GM21825 (cell line): ENCODE data around the gene TSHZ2.
"Not testable (repeated sequence)": the region's sequence is repeated elsewhere in the genome, so short reads cannot be mapped to it uniquely, and the experiment has no call there.

Experiments
- ATAC-seq: cut with Tn5 transposase; IDR thresholded peaks from one replicate; pipeline ENCODE4 v1.9.1; 2021; ENCODE audit warnings: mild to moderate bottlenecking, moderate library complexity; ENCODE audit not compliant: unreplicated experiment

The TSHZ2 gene

GRCh38 chr20:53024653-53025052 lies 52.5 kb downstream of the TSHZ2 start:
- not testable (repeated sequence) for ATAC-seq

DNA sequence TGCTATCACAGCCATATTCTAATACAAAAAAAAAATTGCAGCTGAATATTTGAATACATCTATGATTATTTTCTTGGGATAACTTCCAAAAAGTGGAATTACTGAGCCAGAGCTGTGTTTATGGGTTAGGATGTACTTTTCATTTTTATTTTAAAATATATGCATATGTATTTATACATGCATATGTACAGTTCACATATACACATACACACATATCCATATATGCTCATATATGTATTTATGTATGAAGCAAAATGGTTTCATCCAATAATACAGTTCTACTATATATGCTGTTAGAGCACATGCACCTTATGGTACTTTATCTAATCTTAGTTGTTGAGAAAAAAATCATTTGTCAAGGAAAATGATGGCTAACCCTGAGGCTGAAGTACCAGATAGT lies 54.9 kb downstream of the TSHZ2 start:
- ATAC-seq, result no peak

GRCh38 chr20:53028337-53029007 lies 56.3 kb downstream of the TSHZ2 start:
- no peak for ATAC-seq

- ATAC-seq, result no peak
Observed at GRCh38 chr20:53030061-53030460, 57.9 kb downstream of the TSHZ2 start.

DNA sequence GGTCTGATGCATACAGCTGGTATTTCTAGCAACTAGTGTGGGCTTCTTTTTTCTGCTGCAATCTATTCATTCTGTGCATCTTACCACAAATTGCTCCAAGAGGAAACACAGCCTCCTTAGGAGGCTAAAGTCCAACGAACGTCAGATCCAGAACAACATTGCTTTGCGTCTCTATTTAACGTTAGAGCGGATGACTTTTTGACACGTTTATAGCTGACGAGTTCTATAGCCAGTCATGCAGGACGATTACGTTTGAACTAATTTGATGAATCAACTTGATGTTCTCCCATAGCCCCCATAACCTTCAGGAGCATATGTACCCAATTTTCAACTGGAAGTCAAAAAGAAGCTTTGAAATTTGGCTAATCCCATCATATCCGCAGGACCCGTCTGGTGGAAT lies 59.9 kb downstream of the TSHZ2 start:
- ATAC-seq, result no peak

GRCh38 chr20:53032478-53032932 lies 60.3 kb downstream of the TSHZ2 start:
- no peak for ATAC-seq

- no peak for ATAC-seq
Observed at GRCh38 chr20:53033176-53033575, 61.0 kb downstream of the TSHZ2 start.

DNA sequence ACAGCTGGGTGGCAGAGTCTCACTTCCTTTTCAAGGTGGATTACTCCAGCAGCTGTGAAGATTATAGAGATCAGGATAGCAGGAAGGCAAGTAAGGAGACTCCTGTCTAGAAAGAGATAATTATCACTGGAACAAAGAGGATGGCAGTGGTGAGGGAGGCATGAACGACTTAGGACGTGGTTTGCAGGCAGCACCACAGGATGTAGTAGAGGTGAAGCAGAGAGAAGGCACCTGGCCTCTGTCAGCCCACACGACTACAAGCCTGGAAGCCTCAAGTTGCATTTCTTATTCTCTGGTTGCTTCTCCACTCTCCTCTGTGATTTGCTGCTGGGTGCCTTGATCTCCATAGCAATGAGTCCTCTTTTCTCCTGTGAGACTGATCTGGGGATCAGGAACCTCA lies 62.7 kb downstream of the TSHZ2 start:
- no peak for ATAC-seq

DNA sequence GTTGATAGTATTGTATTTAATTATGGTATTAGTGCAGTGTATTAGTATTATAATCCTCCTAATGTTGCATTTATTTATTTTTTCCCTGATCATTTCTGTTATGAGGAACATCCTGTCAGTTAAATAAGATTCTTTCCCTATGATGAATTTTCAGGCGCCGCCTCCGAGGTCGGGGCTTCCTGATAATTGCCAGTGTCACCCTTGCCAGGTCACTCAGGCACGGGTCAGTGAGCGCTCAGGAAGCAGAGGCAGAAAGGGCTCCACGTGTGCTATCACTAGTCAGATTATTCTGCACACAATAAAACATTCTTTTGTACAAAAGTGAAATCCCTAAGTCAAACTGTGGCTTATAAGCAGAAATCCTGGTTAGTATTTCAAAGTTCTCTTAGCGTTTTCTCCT lies 64.8 kb downstream of the TSHZ2 start:
- no peak for ATAC-seq

GRCh38 chr20:53037621-53038020 lies 65.5 kb downstream of the TSHZ2 start:
- no peak for ATAC-seq

DNA sequence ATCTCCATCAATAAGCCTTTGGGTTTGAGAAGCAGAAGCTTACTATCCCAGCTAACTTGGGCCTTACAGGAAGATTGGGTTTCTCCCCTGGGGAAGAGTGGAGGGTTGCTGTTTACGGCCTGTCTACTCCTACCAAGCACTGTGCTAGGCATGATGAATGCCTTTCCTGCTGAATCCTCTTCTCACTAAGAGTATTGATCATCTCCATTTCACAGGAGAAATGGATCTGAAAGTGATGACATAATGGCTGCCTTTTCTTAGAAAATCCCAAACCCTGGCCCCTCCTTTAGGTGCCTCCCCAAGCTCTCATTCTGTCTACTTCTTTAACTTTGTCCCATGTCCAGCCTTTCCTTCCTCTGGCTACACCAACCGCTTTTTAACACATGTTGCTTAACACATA lies 66.1 kb downstream of the TSHZ2 start:
- no peak for ATAC-seq

DNA sequence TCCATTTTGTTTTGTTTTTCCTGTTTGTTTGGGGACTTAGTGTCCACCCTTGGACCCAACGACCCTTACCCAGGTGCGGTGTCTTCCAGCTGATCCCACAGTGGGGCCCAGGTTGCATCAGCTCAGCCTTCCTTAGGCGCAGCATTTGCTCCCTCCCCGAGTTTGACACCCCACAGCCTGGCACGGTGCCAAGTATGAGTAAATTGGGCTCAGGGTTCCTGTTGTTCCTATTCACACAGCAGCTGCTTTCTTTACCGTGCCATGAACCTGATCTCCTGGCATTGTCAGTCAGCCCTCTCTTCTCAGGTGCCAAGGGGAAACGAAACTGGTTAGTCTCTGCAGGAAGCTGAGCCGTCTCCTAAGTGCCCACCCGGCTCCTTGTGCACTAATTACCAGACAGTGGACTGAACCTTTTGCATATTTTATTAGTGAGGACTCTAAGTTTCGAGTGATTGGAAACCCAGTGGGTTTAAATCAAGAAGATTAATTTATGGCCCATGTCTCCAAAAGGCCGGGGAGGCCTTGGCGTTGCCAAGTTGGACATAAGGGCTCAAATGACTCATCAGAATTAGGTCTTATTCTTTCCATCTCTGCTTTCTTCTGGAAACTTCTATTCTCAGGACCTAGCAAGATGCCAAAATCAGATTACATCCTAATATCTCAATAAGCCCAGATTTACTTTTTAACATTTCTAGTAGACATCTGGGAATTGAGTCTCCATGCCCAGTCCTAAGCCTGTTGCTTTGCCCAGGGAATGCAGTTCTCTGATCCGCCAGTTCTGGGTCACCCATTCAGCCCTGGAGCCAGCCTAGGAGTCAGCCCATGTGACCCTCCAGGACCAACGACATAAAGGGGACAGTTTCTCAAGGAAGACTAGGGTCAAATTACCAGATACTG lies 68.8 kb downstream of the TSHZ2 start:
- ATAC-seq, result no peak

- no peak for ATAC-seq
Observed at GRCh38 chr20:53042521-53042920, 70.4 kb downstream of the TSHZ2 start.

DNA sequence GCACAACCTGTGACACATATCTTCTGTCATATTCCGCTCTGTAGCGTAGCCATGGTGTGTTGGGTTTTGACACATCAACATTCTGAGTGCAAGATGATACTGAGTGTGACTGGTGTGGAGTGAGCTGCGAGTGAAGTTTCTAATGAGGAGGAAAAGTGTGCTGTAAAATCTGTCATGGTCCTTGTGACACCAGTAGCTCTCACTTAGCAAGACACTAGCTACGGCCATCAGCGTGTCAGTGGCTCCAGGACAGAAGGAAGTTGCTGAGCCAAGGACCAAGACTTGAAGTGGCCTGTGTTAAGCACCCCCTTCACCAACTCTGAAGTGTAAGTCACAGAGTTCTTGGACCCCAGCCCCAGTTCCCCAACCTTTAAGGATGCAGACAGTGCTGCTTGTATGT lies 72.1 kb downstream of the TSHZ2 start:
- ATAC-seq, result no peak

- ATAC-seq, result no peak
Observed at GRCh38 chr20:53045941-53046340, 73.8 kb downstream of the TSHZ2 start.

DNA sequence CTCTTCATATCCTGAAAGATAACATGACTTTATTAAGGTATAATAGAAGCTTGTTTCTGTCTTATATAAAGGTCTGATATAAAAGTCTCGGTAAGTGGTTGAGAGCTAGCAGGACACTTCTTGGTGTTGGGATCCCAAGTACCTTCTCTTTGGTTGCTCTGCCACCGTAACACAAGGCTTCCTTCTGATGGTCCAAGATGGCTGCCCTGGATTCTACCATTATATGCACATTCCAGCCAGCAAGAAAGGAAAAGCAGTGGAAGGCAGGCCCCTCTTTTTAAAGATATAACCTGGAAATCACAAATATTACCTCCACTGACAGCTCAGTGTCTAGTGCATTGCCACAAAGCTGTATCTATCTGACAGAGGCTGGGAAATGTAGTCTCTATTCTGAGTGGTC lies 75.0 kb downstream of the TSHZ2 start:
- no peak for ATAC-seq

DNA sequence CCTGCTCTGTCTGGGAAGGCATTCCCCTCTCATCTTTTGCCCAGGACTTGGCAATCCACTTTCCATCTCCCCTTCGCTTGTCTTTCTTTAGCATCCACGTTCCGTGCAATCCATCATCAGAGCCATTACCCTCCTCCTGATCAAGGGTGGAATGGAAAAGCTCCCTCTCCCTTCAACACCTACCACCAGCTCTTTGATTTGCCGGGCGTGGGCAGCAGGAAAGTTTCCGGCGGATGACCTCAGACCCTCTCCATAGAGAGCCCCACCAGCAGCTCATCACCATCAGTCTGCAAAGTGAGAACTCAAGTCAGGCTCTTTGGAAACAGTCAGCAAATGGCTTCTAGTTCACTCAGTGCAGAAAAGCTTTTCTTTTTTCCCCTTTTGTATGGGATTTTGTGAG lies 76.2 kb downstream of the TSHZ2 start:
- no peak for ATAC-seq

GRCh38 chr20:53050338-53050737 lies 78.2 kb downstream of the TSHZ2 start:
- ATAC-seq, result no peak

- no peak for ATAC-seq
Observed at GRCh38 chr20:53052380-53052779, 80.2 kb downstream of the TSHZ2 start.

DNA sequence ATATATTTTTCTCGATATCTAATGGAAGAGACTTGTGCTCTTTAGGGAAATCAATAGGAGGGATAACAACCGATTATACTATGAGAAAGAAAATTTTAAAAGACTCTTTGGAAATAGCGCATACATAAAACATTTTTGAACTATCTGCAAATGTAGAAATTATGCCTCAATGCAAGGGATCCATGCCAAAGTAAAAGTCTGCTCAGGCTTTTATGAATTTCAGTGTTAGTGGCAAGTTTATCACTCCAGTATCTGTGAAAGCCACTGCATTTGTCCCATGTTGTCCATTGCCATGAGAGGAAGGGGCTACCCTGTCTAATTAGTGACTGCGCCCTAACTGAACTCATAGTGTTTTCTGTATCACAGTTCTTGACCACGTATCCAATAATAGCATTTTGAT lies 81.4 kb downstream of the TSHZ2 start:
- ATAC-seq, result no peak

GRCh38 chr20:53055367-53056067 lies 83.4 kb downstream of the TSHZ2 start:
- ATAC-seq, result no peak

- no peak for ATAC-seq
Observed at GRCh38 chr20:53057579-53057978, 85.4 kb downstream of the TSHZ2 start.
